Measurements from ENCODE around the gene ATP8B3.
A peak's percentile ranks its signal among the peaks of the same experiment; 100 is the strongest.

The ATP8B3 gene

DNA sequence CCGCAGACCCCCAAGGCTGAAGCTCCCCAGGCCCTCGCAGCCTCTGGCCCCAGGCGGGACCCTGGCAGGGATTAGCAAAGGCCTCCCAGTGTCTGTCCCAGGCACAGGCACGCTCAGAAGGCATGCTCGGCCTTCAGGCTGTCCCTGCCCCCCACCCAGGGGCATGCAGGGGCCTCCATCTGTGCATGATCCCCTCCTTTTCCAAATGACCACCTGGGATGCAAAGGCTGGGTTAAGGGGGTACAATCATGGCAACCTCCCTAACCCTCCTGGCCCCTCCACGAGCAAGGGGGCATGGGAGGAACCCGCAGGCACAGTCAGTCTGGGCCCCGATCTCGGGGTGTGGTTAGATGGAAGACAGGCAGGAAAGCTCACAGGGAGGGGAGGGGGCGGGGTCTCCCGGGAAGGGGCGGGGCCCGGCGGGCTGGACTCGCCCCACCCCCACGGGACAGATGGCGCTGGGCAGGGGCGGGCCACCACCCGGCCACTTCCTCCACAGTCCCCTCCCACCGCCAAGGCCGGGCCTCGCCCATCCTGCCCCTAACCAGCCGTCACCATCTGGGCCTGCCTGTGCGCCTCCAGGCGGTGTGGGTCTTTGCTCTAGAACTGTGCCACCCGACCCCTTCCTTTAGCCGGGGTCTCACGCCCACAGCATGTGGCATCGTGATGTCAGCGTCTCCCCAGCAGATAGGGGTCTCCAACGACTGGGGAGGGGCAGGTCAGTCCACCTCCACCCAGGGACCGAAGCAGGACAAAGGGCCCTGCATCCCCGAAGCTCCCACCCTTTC, 43.2 kb upstream of the ATP8B3 start:
- TF ChIP-seq CTCF (IDR thresholded peaks at IDR 0.05; ENCODE audit: low read depth, low read length, missing control alignments), result no peak
- Histone ChIP-seq H3K27me3 (replicated peaks) (no peaks in the 10 kb centered on the region), H3K36me3 (replicated peaks) (peaks cover 6% of the 10 kb centered on the region), H3K4me3 (ENCODE audit: low read depth, low read length) (peak overlapping the region; percentile 39), H3K27ac (peak overlapping the region; percentile 52)
- DNase-seq, result peak; percentile 81
- in situ Hi-C loops (cut with HindIII; ENCODE audit: low pct_ligation_motif_present, low sequenced_read_pairs), result no loop called here

GRCh38 chr19:1854542-1855039, 42.5 kb upstream of the ATP8B3 start:
- no peak for TF ChIP-seq CTCF (IDR thresholded peaks at IDR 0.05; ENCODE audit: low read depth, low read length, missing control alignments)

GRCh38 chr19:1854039-1854541, 42.0 kb upstream of the ATP8B3 start:
- in situ Hi-C loops (cut with HindIII; ENCODE audit: low pct_ligation_motif_present, low sequenced_read_pairs), result no loop called here
- peaks cover 6% of the 10 kb centered on the region for H3K36me3 ChIP-seq (replicated peaks)
- TF ChIP-seq CTCF (IDR thresholded peaks at IDR 0.05; ENCODE audit: low read depth, low read length, missing control alignments), result no peak
- DNase-seq, result no peak
- no peaks in the 10 kb centered on the region for H3K27me3 ChIP-seq (replicated peaks)
- H3K27ac ChIP-seq, result no peak overlapping the region
- H3K4me3 ChIP-seq (ENCODE audit: low read depth, low read length), result no peak overlapping the region

More at GRCh38 chr19:1854542-1855039, 42.5 kb upstream of the ATP8B3 start:
- in situ Hi-C loops (cut with HindIII; ENCODE audit: low pct_ligation_motif_present, low sequenced_read_pairs), result no loop called here
- peak overlapping the region; percentile 25 for H3K27ac ChIP-seq
- H3K4me3 ChIP-seq (ENCODE audit: low read depth, low read length), result no peak overlapping the region
- H3K36me3 ChIP-seq (replicated peaks), result peaks cover 6% of the 10 kb centered on the region
- H3K27me3 ChIP-seq (replicated peaks), result no peaks in the 10 kb centered on the region
- peak; percentile 41 for DNase-seq

DNA sequence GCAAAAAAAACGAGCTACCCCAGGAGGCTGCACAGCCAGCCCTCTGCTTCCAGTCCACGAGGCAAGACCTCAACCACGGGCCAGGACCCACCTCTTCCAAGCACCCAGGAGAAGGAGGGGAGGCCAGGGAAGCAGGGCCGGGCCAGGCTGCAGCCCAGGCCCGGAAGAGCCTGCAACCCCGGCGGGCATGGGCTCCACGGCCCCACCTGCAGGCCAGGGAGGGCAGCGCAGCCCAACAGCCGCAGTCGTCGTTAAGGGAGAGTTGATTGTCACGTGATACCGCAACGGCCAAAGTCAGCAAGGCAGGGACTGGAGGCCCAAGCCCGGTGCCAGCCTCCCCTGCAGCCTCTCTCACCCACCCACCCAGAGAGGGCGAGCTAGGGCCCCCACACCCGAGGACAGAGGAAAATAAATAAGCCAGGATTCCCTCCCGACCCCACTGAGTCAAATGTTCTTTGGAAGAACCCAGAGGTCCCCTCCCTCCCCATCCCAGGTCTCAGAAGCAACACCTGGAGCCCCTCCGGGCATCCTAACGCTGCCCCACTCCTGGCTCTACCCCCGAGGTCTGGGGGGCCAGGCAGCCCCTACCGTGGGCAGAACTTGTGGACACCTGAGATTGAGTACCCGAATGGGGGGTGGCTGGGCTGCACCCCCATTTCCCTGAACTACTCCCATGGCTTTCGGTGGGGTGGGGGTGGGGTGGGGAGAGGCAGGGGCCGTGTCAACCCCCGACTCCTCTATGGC, 41.4 kb upstream of the ATP8B3 start:
- Histone ChIP-seq H3K27me3 (replicated peaks) (no peaks in the 10 kb centered on the region), H3K36me3 (replicated peaks) (peaks cover 6% of the 10 kb centered on the region), H3K4me3 (ENCODE audit: low read depth, low read length) (no peak overlapping the region), H3K27ac (no peak overlapping the region)
- TF ChIP-seq CTCF (IDR thresholded peaks at IDR 0.05; ENCODE audit: low read depth, low read length, missing control alignments), result peak; percentile 86
- in situ Hi-C loops (cut with HindIII; ENCODE audit: low pct_ligation_motif_present, low sequenced_read_pairs), result no loop called here
- peak; percentile 67 for DNase-seq

DNA sequence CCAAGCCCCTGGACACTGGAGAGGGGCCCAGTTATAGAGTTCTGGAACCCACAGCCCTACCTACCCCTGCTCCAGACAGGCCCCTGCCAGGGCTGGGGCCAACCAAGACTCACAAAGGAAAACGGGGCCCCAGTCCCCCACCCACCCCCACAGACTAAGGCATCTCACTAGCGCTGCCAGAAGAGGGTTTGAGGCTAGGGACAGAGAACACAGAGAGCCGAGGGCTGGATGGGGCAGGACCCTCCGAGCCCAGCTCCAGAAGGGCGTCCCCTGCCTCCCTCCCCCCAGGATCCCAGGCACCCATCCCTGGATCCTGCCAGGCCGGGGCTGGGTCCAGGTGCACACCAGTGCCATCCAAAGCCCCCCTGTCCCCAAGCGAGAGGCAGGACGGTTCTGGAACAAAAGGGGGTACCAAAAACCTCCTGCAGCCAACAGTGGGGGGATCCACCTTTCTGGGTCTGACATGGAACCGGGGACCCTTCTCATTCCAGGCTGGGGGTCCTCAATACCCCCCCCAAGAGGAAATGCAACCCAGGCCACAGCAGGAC, 40.6 kb upstream of the ATP8B3 start:
- Histone ChIP-seq H3K27ac (no peak overlapping the region), H3K27me3 (replicated peaks) (no peaks in the 10 kb centered on the region), H3K36me3 (replicated peaks) (peaks cover 6% of the 10 kb centered on the region), H3K4me3 (ENCODE audit: low read depth, low read length) (no peak overlapping the region)
- DNase-seq, result no peak
- in situ Hi-C loops (cut with HindIII; ENCODE audit: low pct_ligation_motif_present, low sequenced_read_pairs), result no loop called here
- no peak for TF ChIP-seq CTCF (IDR thresholded peaks at IDR 0.05; ENCODE audit: low read depth, low read length, missing control alignments)

Measured in brain microvascular endothelial cell (primary cell).